Epithelial cell of proximal tubule (primary cell): Measurements from ENCODE around the gene MT2A. TPM values are rescaled to one million over a fixed set of nuclear protein-coding genes. Genes with fewer than 3 reads are reported as not detected.
"Not testable (repeated sequence)": the region's sequence is repeated elsewhere in the genome, so short reads cannot be mapped to it uniquely, and the experiment has no call there.

Experiments
- DNase-seq: peaks from one replicate; pipeline ENCODE4 v3.0.0-alpha.2; 2011; ENCODE audit warnings: low read depth
- H3K4me3 ChIP-seq: 2 replicates; pipeline ENCODE4 v1.5.1; 2011; ENCODE audit warnings: low read depth, mild to moderate bottlenecking, low read length
- total RNA-seq: library from RNA; depleted of rRNA; stranded (reverse); fragments of >200 nt; gene quantifications from 2 replicates; pipeline ENCODE4 v1.2.3, GENCODE V29; 2015
- TF ChIP-seq, protein P1 (sequence below): conservative IDR thresholded peaks from 2 replicates; pipeline ENCODE4 v1.5.1; 2012; ENCODE audit warnings: low read depth, mild to moderate bottlenecking, low read length

MT2A gene
- total RNA-seq, 1 donor from 2014 or later = 1,559 TPM

- TF ChIP-seq, protein P1, sequence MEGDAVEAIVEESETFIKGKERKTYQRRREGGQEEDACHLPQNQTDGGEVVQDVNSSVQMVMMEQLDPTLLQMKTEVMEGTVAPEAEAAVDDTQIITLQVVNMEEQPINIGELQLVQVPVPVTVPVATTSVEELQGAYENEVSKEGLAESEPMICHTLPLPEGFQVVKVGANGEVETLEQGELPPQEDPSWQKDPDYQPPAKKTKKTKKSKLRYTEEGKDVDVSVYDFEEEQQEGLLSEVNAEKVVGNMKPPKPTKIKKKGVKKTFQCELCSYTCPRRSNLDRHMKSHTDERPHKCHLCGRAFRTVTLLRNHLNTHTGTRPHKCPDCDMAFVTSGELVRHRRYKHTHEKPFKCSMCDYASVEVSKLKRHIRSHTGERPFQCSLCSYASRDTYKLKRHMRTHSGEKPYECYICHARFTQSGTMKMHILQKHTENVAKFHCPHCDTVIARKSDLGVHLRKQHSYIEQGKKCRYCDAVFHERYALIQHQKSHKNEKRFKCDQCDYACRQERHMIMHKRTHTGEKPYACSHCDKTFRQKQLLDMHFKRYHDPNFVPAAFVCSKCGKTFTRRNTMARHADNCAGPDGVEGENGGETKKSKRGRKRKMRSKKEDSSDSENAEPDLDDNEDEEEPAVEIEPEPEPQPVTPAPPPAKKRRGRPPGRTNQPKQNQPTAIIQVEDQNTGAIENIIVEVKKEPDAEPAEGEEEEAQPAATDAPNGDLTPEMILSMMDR = no peak
- no peak for DNase-seq
- H3K4me3 ChIP-seq = no peak overlapping the region
Measured at GRCh38 chr16:56571525-56571924, 36.9 kb upstream of the MT2A start.

- H3K4me3 ChIP-seq = no peak overlapping the region
- TF ChIP-seq, protein P1 = no peak
- no peak for DNase-seq
Measured at GRCh38 chr16:56574625-56575024, 33.8 kb upstream of the MT2A start.

- no peak for DNase-seq
- TF ChIP-seq, protein P1 = peak; percentile 92
- no peak overlapping the region for H3K4me3 ChIP-seq
Measured at GRCh38 chr16:56576585-56577299, 31.6 kb upstream of the MT2A start.

GRCh38 chr16:56577300-56577625, 31.1 kb upstream of the MT2A start:
- DNase-seq = no peak
- no peak overlapping the region for H3K4me3 ChIP-seq
- TF ChIP-seq, protein P1 = no peak

DNA sequence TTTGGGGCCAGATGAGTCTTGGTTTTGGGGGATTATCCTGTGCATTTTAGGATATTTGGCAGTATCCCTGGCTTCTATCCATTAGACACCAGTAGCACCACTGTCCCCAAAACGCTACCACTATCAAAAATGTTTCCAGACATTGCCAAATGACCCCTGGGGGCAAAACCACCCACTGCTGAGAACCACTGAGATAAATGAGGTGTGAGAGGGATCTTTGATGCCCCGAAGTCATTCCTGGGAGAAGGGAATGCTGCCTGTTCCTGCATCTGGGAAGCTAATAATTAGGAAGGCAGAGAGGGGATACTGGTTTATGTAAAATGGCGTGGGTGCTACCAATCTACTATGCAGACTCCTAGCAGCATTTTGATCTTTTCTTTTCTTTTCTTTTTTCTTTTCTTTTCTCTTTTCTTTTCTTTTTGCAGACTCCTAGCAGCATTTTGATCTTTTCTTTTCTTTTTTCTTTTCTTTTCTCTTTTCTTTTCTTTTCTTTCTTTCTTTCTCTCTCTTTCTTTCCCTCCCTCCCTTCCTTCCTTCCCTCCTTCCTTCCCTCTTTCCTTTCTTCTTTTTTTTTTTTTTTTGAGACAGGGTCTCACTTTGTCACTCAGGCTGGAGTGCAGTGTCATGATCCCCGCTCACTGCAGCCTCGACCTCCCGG, 27.9 kb upstream of the MT2A start:
- H3K4me3 ChIP-seq = no peak overlapping the region
- TF ChIP-seq, protein P1 = no peak
- DNase-seq = no peak

DNA sequence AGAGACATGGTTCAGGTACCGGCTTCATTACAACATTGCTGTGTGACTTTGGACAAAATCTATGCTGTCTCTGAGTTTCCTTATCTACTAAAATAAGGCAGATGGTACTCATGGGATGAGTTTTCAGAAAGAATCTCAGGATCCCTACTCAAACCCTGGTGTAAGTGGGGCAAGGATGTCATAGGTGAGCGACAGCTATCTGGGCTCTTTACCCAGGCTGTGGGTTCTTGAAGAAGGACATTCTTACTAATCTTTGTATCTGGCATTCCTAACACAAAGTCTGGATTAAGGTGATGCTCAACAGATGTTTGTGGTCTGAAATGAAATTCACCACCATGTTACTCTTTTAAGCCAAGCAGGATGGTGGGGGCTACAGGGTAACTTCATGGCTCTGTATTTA, 25.5 kb upstream of the MT2A start:
- not testable (repeated sequence) for DNase-seq, H3K4me3 ChIP-seq

DNA sequence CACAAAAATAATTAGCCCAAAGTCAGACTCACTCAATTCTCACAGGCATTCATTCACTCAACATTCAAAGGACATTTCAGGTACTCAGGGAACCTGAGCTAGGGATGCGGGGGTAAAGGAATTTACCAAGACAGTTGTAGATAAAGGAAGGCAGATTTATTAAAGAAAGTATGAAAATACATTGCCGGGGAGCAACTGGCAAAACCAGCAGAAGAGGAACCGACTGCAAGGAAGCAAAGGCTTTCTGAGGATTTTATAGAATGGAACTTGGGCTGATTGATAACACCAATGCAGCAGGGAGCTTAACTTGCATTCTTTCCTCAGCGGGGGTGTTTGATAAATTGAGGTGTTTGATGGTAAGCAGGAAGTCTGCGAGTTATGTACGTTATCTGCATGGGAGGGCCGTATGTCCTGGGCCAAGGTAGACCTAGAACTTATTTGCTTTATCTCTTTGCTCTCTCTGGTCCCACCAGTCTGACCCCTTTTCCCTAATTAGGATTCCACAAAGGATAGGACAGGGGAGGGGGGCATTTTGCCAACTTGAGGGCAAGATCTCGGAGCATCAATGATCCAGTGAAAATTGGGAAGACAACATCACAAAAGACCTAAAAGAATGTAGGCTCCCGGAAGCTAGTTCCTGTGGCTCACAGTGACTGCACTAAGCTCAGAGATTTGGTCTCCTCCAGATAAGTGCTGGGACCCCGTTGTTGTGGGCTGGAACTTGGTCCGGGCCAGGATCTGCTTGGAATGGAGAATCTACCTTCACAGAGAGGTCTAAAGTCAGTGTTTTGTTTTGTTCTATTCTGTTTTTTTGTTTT, 24.8 kb upstream of the MT2A start:
- H3K4me3 ChIP-seq = no peak overlapping the region
- no peak for DNase-seq
- TF ChIP-seq, protein P1 = no peak
